ENCODE measurements around the gene TAAR8.
"Not testable (repeated sequence)": the region's sequence is repeated elsewhere in the genome, so short reads cannot be mapped to it uniquely, and the experiment has no call there.

Gene TAAR8

DNA sequence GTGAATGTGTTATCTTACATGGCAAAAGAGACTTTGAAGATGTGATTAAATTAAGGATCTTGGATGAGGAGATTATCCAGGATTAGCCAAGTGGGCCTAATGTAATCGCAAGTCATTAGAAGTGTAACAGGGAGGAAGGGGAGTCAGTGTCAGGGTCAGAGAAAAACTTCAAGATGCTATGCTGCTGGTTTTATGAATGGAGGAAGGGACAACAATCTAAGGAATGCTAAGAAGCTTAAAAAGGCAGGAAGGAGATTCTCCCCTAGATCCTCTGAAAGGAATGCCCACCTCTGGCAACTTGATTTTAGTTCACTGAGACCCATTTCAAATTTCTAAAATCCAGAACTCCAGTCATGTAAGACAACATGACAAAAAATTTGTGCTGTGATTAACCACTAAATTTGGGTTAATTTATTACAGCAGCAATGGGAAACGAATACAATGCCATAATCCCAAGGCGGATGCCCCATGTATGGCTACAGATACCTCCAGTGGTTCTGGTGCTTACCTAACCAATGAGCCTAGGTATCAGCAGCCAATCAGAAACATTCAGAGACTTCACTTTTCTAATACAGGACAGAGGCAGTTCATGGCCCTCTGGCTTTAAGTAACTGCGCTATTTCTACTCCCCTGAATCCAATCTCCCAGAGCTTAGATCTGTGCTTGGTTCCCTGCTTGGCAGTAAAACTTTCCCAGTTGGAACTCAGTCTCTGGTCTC lies 3.6 kb upstream of the TAAR8 start:
- no peak for DNase-seq

DNA sequence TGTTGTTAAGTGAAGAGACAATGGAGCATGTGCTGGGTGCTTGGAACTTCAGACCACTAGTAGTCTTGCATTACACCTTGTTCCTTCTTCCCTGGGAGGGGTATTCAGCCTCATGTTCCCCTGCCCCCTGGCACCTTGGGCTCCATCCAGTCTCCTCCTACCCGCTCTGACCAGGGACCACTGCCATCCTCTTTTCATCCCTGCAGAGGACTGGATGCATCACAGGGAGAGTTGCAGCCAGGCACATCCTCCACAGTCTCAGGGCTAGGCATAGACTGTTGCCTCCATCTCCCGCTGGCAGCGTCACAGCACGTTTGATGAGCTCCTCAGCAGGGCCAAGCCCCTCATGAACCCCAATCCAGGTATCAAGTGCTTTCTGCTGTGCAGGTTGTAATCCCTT lies 1.3 kb upstream of the TAAR8 start:
- DNase-seq: no peak

DNA sequence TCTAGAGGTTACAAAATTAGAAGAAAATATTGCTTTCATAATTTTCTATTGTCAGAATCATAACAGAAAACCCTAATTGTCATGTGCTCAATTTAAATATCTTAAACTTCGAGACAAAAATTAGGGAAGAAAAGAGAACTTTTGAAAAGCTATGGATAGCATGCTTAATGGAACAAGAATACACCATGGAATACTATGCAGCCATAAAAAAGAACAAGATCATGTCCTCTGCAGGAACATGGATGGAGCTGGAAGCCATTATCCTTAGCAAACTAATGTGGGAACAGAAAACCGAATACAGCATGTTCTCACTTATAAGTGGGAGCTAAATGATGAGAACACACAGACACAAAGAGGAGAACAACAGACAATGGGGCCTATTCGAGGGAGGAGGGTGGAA lies 7.6 kb downstream of the TAAR8 start:
- not testable (repeated sequence) for DNase-seq

DNA sequence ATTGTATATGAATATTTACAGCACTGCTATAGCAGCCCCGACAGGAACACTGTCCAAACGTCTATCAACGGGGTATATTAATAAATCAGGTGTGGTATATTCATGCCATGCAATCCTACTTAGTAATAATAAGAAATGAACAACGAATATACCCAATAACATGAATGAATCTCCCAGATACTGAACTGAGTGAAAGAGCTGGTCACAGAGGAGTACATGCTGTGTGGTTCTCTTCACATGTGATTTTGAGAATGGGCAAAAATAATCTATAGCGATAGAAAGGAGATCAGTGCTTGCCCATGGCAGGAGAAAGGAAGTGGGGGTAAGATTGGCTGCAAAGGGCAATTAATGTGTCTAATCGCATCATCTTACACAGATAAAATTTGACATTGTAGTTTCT lies 13.9 kb downstream of the TAAR8 start:
- no peak for DNase-seq

DNA sequence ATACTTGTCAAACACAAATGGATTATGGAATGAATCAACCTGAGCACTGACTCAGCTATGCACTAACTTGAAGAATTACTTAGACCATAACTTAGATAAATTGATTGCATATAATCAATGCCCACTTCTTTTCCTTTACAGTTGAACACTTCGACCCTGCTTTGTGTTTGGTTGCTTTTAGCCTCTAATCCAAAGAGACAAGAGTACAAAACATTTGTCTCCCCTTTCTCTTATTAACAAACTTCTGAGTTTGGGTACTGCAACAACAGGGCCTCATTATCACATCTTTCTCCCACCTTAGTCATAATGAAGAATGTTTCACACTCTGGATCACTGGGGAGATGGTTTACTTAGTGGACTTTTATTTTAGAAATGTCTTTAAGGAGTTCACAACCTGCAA lies 15.1 kb downstream of the TAAR8 start:
- no peak for DNase-seq

DNA sequence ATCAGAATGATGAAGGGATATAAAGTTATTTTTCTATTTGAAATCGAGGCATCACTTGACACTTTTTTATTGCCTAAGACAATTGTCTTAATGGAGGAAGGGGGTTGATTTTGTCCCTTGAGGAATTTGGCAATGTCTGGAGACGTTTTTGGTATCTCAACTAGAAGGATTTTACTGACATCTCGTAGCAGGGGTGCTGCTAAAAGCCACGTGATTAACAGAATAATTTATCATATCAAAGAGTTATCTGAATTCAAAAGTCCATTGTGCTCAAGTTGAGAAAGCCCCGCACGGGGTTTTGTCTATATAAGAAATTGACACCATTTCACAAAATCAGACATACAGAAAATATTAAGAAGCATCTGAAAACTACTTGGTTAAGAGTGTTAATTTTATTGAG lies 16.1 kb downstream of the TAAR8 start:
- DNase-seq: no peak

DNA sequence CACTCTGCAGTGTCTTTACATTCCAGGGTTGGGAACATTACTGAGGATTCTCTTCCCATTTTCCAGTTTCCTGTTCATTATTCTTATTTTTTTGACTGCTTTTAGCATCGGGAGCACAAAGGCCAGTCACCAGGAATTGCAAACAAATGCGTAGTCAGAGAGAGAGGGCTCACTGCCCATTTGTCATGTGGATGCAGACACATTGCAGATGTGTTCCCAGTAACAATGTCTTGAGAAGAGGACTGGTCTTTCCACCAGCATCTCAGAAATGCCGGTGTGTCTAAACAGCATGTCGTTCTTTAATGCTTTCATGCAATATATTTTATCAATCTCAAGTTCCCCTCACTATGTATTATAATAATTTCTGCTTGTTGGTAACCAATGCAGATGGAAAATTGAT lies 16.7 kb downstream of the TAAR8 start:
- DNase-seq: no peak

DNA sequence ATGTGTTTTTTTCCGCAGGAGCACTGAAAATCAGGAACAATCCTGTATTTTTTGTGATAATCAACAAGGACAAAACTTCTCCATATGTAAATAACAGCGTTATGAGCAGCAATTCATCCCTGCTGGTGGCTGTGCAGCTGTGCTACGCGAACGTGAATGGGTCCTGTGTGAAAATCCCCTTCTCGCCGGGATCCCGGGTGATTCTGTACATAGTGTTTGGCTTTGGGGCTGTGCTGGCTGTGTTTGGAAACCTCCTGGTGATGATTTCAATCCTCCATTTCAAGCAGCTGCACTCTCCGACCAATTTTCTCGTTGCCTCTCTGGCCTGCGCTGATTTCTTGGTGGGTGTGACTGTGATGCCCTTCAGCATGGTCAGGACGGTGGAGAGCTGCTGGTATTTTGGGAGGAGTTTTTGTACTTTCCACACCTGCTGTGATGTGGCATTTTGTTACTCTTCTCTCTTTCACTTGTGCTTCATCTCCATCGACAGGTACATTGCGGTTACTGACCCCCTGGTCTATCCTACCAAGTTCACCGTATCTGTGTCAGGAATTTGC lies 17.8 kb downstream of the TAAR8 start, which contains the start of gene TAAR6:
TSS of gene TAAR6 (plus strand) at position 102 of the 557 bp plus-strand sequence. CDS start at position 102, 0 bp downstream.
- no peak for DNase-seq

DNA sequence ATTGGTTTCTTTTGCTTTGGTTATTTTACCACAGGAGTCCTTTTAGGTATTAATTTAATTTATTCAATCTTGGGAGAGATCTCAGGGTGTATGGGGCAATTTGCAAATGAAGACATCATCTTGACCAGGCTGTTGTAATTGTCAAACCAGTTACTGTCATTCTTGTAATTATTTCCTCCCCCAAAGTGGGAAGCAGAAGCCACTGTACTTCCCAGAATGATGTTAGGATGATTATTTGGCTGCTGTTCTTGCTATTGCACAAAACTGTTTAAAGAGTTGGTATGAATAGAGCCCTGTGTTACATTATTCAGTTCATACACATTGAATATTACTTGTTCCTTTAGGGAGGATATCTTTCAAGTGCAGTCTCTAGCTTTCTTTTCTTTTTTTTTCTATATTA lies 19.3 kb downstream of the TAAR8 start:
- no peak for DNase-seq

DNA sequence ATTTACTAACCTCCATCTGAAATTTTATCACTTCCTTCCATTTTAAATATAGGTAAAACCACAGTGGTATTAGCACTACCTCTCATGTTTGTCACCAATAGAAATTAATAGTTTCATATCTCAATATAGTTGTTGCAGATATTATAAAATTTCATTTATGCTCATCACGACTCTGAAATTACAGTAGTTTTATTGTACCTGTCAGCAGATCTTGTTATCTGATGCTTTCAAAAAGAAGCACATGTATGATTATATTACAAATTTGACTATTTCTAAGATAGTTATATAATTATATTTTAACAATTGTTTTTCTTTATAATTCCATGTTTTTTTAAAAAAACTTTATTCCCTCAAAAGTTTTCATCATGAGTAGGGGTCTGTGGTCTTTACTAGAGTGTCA lies 32.2 kb downstream of the TAAR8 start:
- DNase-seq: no peak

DNA sequence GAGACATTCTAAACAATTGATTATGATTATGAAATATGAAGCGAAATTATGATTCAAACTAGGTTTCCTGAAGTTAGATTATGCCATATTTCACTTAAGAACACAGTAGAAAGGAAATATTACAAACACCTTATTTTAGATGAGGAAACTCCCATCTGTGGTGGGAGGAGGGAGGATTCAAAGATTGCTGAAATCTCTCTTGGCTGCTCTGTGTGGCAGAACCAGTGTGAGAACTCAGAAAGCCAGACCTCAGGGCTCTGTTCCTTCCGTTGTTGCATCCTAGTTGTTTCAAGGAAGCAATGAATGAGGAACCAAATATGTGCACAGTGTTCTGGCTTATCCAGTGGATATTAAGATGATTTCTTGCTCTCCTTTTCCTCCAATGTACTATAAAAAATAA lies 35.0 kb downstream of the TAAR8 start:
- DNase-seq: no peak

DNA sequence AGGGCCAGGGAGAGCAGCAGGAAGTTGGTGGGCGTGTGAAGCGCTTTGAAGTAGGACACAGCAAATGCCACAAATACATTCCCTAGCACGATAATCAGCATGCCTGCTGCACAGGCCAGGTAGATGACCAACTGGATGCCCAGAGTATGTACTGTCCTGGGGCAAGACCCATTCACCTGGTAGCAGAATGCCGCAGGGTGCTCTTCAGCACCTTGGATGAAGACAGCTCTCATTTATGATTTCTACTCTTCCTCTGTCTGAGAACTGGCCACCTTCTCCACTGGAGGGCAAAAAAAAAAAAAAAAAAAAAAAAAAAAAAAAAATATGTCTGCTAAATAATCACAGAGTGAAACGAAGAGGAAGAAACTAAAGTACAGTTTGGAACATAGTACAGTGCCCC lies 37.0 kb downstream of the TAAR8 start, which contains the start of gene TAAR5:
TSS of gene TAAR5 (minus strand) at position 288 of the 400 bp plus-strand sequence. CDS start at position 233, 55 bp downstream.
- DNase-seq: no peak

DNA sequence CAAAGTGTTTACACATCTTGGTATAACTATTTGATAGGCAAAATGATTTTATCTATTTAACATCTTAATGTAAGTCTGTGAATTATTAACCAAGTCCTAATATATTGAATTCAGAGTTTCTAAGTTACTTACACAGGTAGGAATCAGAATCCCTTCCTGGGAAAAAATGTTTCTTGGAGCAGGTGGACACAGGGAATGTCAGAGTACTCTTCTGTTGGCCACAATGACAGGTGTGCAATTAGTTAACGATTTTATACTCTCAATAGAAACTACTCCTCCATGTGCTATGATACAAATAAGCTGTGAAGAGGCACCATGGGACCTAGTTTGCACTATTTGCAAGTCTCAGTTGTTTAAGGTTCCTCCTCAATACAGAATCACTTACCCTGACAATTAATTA lies 37.9 kb downstream of the TAAR8 start:
- no peak for DNase-seq

DNA sequence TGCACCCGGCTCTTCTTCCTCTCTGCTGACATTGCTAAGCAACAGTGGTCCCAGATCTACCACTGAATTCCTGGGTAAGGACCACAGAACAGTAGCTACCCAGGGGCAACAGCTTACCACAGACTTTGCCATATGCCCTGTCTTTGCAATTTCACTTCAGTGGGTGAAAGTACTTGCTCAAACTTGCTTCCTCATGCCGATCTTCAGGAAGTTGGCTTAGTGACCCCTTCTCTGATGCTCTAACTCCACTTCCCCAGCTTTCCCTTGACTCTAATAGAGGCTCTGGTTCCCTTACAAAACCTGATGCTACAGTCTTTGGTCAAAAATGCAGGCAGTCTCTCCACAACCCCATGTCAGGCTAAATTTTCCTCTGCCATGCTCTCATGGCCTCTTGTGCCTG lies 40.4 kb downstream of the TAAR8 start:
- no peak for DNase-seq

DNA sequence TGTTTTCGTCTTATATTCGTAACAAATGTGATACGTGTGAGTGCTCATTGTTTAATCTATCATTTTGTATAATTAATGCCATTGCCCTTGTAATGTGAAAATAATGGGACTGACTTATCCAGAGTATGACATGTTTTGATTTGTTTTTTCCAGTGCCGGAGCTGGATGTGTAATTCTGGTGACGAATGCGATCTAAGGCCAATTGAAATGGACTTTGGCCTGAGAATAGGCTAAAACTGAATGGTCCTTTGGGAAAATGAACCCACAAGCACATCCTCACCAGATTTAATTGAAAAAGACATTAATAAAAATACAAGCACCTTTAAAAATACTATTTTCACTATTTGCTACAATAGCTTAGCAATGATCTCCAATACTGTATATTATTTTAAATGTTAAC lies 43.7 kb downstream of the TAAR8 start:
- no peak for DNase-seq

DNA sequence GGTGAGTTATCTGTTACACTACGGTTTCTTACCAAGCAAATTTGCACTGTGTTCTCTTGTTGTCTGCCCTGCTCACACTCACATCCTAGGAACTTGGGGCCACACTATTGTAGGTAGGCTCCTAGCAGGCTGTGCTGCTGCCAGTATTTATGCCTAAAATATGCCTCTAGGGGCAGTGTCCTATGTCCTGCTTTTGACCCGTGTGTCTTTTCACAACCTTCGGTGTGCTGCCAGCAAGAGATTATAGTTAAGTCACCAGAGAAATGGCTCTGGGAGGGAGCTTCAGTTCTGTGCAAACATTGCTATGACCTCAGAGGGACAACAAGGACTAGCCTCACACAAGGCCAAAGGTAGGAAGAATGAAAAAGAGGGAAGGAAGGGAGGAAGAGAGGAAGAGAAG lies 46.0 kb downstream of the TAAR8 start:
- no peak for DNase-seq

DNA sequence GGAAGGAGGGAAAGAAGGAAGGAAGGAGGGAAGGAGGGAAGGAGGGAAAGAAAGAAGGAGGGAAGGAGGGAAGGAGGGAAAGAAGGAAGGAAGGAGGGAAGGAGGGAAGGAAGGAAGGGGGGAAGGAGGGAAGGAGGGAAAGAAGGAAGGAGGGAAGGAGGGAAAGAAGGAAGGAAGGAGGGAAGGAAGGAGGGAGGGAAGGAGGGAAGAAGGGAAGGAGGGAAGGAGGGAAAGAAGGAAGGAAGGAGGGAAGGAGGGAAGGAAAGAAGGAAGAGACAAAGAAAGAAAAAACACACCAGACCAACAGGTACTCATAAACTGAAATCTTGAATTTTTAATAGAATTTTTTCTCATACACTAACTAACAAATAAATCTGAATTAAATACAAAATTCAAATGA lies 48.4 kb downstream of the TAAR8 start:
- DNase-seq: not testable (repeated sequence)
